Measurements from ENCODE around the gene PCBP3. TPM values are rescaled to one million over a fixed set of nuclear protein-coding genes. Genes with fewer than 3 reads are reported as not detected.
"Not testable (repeated sequence)": the region's sequence is repeated elsewhere in the genome, so short reads cannot be mapped to it uniquely, and the experiment has no call there.

The PCBP3 gene
- total RNA-seq, 1 donor from 2014 or later, result 4.6 TPM

GRCh38 chr21:45895778-45896370 is 252.3 kb downstream of the PCBP3 start:
- Histone ChIP-seq H3K79me2 (ENCODE audit: low read depth) (no peaks in the 10 kb centered on the region), H3F3A (ENCODE audit: low read depth) (no peaks in the 10 kb centered on the region), H3K9ac (no peak overlapping the region), H4K20me1 (ENCODE audit: low read depth) (no peaks in the 10 kb centered on the region), H3K4me1 (no peaks in the 10 kb centered on the region), H3K4me2 (no peak overlapping the region), H3K9me3 (ENCODE audit: low read depth) (no peaks in the 10 kb centered on the region), H3K27me3 (peaks cover 3% of the 10 kb centered on the region), H3K36me3 (no peaks in the 10 kb centered on the region), H3K27ac (no peak overlapping the region), H3K4me3 (no peak overlapping the region), H2AFZ (replicated peaks) (no peak overlapping the region)
- no peak for DNase-seq (ENCODE audit: low spot score)
- peaks cover 15% of the 10 kb centered on the region for H3K4me1 Mint-ChIP-seq
- no peaks in the 10 kb centered on the region for H3K9me3 Mint-ChIP-seq
- no peak overlapping the region for H3K27ac Mint-ChIP-seq
- TF ChIP-seq CTCF (IDR thresholded peaks at IDR 0.05), result no peak
- no peak overlapping the region for H3K4me3 Mint-ChIP-seq
- peaks cover 12% of the 10 kb centered on the region for H3K27me3 Mint-ChIP-seq (ENCODE audit: insufficient read depth, low read depth)
- H3K36me3 Mint-ChIP-seq, result no peaks in the 10 kb centered on the region

GRCh38 chr21:45896431-45896830 is 252.9 kb downstream of the PCBP3 start:
- not testable (repeated sequence) for H3K4me2 ChIP-seq; H3K79me2 ChIP-seq (ENCODE audit: low read depth); H3K9me3 Mint-ChIP-seq; DNase-seq (ENCODE audit: low spot score); H3K27me3 ChIP-seq; H3K4me1 ChIP-seq; H3K36me3 ChIP-seq; H2AFZ ChIP-seq (replicated peaks); H3K9me3 ChIP-seq (ENCODE audit: low read depth); H3K4me3 Mint-ChIP-seq; H3K9ac ChIP-seq; H3K36me3 Mint-ChIP-seq; H4K20me1 ChIP-seq (ENCODE audit: low read depth); H3K27ac ChIP-seq; H3F3A ChIP-seq (ENCODE audit: low read depth); H3K4me3 ChIP-seq; H3K27ac Mint-ChIP-seq
- Mint-ChIP-seq H3K4me1 (peaks cover 15% of the 10 kb centered on the region), H3K27me3 (ENCODE audit: insufficient read depth, low read depth) (peaks cover 12% of the 10 kb centered on the region)

- Histone ChIP-seq H3K9me3 (ENCODE audit: low read depth) (no peaks in the 10 kb centered on the region), H3K9ac (no peak overlapping the region), H3K27me3 (no peaks in the 10 kb centered on the region), H3K4me2 (no peak overlapping the region), H3K4me3 (no peak overlapping the region), H3K4me1 (no peaks in the 10 kb centered on the region), H3K36me3 (no peaks in the 10 kb centered on the region), H4K20me1 (ENCODE audit: low read depth) (no peaks in the 10 kb centered on the region), H3K79me2 (ENCODE audit: low read depth) (no peaks in the 10 kb centered on the region), H3F3A (ENCODE audit: low read depth) (no peaks in the 10 kb centered on the region), H3K27ac (no peak overlapping the region), H2AFZ (replicated peaks) (no peak overlapping the region)
- TF ChIP-seq EZH2phosphoT487 (IDR thresholded peaks at IDR 0.05), result no peak
- TF ChIP-seq EZH2 (IDR thresholded peaks at IDR 0.05), result no peak
- TF ChIP-seq CTCF (IDR thresholded peaks at IDR 0.05), result no peak
- Mint-ChIP-seq H3K4me1 (peaks cover 13% of the 10 kb centered on the region), H3K27ac (no peak overlapping the region), H3K4me3 (no peak overlapping the region), H3K27me3 (ENCODE audit: insufficient read depth, low read depth) (peaks cover 14% of the 10 kb centered on the region), H3K9me3 (no peaks in the 10 kb centered on the region), H3K36me3 (no peaks in the 10 kb centered on the region)
- no peak for DNase-seq (ENCODE audit: low spot score)
Measured at GRCh38 chr21:45897191-45898027, 253.9 kb downstream of the PCBP3 start.

- no peaks in the 10 kb centered on the region for H3K4me1 ChIP-seq
- no peak overlapping the region for H2AFZ ChIP-seq (replicated peaks)
- Mint-ChIP-seq H3K4me3 (no peak overlapping the region), H3K9me3 (no peaks in the 10 kb centered on the region), H3K36me3 (no peaks in the 10 kb centered on the region), H3K4me1 (peaks cover 13% of the 10 kb centered on the region), H3K27ac (no peak overlapping the region), H3K27me3 (ENCODE audit: insufficient read depth, low read depth) (peaks cover 12% of the 10 kb centered on the region)
- no peak overlapping the region for H3K4me2 ChIP-seq
- no peaks in the 10 kb centered on the region for H3K27me3 ChIP-seq
- H3K9me3 ChIP-seq (ENCODE audit: low read depth), result no peaks in the 10 kb centered on the region
- no peaks in the 10 kb centered on the region for H3F3A ChIP-seq (ENCODE audit: low read depth)
- H3K36me3 ChIP-seq, result no peaks in the 10 kb centered on the region
- no peak overlapping the region for H3K4me3 ChIP-seq
- no peak overlapping the region for H3K27ac ChIP-seq
- H4K20me1 ChIP-seq (ENCODE audit: low read depth), result no peaks in the 10 kb centered on the region
- H3K79me2 ChIP-seq (ENCODE audit: low read depth), result no peaks in the 10 kb centered on the region
- no peak overlapping the region for H3K9ac ChIP-seq
- no peak for DNase-seq (ENCODE audit: low spot score)
- TF ChIP-seq CTCF (IDR thresholded peaks at IDR 0.05) (no peak), EZH2phosphoT487 (IDR thresholded peaks at IDR 0.05) (no peak), EZH2 (IDR thresholded peaks at IDR 0.05) (no peak)
Measured at GRCh38 chr21:45898028-45898350, 254.5 kb downstream of the PCBP3 start.
